Stimulated activated CD4-positive, alpha-beta T cell treated with anti-CD3 and anti-CD28 coated beads, Interleukin-1b, Interleukin-23, amount 100 ng/mL, for 4 hours (primary cell): ENCODE data around the gene LGALS7.

Source experiments
- DNase-seq, 2 donors: peaks; one replicate each; pipeline ENCODE4 v3.0.0-alpha.2; 2020; ENCODE audit warnings: low read depth in 2 of 2

The LGALS7 gene

DNA sequence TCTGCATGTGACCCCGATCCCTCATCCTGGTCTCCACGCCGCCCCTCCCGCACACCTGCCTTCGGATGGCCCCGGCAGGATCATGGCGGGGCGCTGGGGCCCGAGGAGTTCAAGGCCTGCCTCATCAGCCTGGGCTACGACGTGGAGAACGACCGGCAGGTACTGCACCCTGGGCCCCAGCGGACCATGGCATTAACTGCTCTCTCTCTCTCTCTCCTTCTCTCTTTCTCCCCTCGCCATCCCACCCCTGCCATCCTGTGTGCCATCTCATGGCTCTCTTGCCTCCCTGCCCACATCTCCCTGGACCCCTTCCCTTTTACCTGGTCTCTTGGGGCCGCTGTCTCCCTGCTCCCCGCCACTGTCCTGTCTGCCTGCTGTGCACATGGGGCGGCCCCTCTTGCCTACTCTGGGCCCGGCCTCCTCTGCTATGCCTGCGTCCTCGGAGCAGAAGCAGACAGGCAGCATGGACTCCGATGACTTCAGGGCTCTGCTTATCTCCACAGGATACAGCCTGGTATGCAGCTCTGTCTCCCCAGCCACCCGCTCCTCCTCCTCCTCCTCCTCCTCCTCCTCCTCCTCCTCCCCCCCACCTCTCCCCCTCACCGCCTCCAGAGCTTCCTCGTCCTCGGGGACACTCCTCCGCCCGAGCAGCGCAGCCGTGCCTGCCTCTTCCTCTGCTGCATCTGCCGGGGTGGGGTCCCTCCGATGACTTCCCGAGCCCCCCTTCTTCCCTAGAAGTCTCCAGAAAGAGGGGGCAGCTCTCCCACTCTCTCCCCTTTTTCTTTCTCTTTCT lies 45.3 kb downstream of the LGALS7 start:
- no peak for DNase-seq

DNA sequence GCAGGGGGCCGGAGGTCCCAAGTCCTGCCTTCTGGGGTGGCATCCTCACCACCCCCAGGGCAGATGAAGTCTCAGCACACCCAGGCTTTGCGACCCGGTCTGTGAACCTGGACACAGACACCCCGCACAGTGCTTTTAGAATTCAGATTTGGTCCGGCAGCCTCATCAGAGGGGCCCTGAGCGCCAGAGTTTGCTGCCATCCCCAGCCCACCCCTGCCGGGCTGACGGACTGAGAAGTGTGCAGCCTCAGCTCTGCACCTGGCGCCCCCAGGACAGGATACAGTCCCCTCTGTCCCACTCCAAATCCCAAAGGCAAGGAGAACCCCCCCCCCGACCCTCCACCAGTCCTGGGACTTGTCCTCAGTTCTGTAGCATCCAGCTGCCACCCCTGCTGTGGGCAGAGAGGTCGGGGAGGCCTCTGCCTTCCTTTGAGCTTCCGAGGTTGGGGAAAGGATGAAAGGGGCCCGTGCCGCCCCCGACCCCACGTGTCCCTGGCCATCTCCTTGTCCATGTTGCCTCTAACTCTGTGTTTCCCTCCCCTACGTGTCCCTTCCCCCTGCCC lies 45.9 kb downstream of the LGALS7 start:
- no peak for DNase-seq

DNA sequence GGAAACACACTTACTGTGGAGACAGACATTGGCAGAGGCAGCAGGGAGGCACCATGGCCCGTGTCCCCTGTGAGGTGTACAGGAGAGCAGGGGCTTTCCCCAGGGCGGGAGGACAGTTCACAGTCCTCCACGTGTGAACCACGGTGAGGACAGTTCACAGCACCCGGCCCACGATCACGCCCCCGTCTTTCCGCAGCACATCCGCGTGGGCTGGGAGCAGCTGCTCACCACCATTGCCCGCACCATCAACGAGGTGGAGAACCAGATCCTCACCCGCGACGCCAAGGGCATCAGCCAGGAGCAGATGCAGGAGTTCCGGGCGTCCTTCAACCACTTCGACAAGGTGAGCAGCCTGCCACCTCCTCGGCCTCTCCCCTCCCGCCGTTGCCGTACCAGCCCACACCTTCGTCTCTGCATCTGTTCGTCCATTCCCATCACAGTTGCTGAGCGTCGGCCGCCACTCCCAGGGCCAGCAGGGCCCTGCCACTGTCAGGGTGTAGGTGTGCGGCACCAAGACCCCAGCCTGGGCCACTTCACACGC lies 46.5 kb downstream of the LGALS7 start:
- DNase-seq, result no peak

DNA sequence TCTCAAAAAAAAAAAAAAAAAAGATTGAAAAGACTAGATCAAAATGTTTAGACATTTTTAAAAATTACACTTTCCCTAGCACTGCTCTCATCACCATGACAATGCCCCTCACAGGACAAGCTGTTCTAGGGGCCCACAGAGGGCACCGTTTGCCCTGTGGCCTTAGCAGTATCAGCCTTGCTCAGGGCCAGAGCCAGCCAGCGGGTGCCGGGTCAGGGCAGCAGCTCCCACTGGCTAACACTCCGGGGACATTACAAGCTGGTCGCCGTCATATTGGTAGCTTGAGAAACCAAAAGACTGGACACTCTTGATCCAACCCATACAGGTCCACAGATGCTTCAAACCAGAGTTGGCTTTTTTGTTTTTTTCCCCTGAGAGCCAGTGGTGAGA lies 47.0 kb downstream of the LGALS7 start:
- no peak for DNase-seq

DNA sequence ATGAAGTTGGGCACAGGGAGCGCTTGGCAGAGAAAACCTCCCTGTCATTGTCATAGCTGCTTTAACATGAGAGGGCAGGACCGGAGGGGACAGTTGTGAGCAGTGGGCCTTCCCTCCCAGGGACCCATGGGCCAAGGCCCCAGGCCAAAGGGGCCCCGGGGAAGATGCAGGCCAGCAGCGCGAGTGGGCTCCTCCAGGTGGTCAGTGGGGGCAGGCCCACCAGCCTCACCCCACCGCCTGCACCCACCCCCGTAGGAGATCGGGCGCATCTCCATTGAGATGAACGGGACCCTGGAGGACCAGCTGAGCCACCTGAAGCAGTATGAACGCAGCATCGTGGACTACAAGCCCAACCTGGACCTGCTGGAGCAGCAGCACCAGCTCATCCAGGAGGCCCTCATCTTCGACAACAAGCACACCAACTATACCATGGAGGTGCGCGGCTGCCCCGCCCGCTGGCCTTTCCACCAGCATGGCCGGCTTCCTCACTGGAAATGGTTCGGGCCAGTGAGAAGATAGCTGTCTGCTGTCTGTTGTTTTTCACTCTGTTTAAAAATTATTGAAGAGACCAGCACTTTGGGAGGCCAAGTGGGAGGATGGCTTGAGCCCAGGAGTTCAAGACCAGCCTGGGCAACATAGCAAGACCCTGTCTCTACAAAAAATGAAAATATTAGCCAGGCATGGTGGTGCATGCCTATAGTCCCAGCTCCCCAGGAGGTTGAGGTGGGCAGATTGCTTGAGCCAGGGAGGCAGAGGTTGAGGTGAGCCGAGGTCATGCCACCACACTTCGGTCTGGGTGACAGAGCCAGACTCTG lies 47.6 kb downstream of the LGALS7 start:
- no peak for DNase-seq

DNA sequence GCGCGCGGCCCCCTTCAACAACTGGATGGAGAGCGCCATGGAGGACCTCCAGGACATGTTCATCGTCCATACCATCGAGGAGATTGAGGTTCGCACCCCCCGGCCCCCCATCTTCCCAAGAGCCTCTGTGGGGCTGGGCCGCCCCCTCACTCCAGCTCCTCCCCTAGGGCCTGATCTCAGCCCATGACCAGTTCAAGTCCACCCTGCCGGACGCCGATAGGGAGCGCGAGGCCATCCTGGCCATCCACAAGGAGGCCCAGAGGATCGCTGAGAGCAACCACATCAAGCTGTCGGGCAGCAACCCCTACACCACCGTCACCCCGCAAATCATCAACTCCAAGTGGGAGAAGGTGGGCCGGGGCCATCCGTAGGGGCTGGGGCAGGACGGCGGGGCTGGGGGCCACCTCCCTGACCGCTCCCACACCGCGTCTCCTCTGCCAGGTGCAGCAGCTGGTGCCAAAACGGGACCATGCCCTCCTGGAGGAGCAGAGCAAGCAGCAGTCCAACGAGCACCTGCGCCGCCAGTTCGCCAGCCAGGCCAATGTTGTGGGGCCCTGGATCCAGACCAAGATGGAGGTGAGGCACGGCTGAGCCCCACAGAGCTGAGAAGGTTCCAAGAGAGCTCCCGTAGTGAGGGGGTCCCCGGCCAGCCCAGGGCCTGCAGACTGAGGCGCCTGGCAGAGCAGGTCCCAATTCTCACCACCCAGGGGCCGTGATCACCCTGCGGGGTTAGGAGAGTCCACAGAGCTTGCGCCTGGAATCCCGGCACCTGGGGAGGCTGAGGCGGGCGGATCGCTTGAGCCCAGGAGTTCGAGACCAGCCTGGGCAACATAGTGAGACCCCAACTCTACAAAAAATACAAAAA lies 49.1 kb downstream of the LGALS7 start:
- DNase-seq, result no peak

GRCh38 chr19:38723606-38723965 lies 49.7 kb downstream of the LGALS7 start:
- DNase-seq, result no peak

DNA sequence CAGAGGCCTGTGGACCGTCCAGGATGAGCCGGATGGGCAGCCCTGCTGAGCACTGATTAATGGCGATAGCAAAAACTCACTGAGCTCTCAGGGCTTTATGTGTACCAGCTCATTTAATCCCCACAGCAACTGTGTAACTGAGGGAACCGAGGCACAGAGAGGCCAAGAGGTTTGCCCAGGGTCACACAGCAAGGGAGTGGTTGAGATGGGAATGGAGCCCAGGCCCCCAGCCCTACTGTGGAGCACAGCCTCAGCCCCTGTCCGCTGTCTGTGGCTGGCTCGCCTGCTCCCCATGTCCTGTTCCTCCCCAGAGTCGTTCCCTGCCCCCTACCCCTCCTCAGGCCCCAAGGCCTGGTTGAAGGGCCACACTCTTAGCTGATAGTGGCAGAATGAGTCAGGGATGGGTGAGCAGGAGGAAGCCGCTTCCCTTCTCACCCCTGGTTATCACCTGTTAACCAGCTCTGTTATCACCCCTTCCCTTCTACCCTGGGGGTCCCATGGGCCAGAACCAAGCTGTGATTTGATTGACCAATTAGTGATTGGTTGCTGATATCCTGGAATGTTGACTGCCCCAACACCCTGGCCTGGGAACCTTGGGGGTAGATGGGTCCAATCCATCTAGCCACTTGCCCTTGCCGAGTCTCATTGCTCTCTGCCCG lies 50.2 kb downstream of the LGALS7 start:
- DNase-seq, result no peak

DNA sequence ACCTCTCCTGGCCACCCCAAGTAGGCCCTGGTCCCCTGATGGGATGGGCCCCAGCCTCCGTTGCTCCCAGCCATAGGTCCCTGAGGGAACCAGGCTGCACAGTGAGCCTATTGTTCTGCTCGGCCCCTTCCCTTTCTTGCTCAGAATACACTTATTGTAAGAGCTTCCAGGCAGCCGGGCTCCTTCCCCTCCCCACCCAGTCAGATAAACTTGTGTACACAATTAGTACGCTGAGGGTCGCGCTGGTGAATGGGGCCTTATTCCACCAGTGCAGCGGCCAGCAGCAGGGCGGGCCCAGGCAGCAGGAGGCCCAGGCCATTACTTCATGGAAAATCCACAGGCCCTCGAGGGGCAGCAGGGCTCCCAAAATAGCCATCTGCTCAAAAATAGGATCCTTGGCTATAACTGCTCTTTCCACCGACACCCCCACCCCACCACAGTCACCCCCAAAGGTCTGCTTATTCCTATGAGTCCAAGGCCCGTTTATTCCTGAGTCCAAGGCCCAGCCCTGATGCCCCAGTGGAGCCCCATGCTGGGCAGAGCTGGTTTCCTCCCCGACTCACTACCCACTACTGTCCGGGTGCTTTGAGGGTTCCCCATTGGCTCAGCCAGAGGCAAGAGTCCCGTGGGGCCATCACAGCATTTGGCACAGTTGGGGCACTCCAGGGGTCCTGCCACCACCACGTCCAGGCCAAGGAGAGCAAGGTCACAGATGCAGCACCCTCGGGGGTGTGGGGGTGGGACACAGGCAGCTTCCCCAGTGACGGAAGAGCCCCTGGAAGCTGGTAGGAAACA lies 51.1 kb downstream of the LGALS7 start:
- DNase-seq, result no peak

DNA sequence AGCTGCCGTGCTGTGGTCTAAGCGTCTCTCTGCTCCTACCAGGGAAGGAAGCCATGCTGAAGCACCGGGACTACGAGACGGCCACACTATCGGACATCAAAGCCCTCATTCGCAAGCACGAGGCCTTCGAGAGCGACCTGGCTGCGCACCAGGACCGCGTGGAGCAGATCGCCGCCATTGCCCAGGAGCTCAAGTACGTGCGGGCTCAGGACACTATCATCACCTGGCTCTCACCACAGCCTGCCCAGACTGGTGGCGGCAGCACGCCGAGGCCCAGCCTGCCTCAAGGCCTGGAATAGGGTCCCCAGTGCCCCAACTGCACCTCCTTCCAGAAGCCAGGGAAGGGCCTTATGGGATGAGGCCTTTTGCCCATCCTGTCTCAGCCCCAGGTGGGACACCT lies 51.8 kb downstream of the LGALS7 start:
- DNase-seq, result no peak
